ENCODE data around the gene ZNF407.

DNA sequence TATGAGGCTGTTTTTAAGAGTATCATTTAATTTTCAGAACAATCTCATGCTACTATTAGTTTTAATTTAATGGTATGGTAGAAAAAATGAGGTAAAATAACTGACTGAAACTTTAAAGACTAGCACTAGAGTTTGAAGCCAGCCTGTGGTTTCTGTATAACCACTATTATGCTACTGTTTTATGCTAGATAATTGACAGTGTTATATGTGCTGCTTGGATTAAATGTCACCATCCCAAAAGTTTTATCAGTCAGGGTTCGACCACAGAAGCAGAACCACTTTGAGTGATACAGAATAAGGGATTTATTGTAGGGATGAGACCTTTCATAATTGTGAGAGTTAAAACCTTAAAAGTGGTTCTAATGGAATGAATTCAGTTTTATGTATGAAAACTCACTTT, 339.6 kb downstream of the ZNF407 start:
- no peak for TF ChIP-seq KAT7 (CRISPR knock-in tag; IDR thresholded peaks at IDR 0.05; ENCODE audit: borderline replicate concordance)
- TF ChIP-seq HMGXB4 (CRISPR knock-in tag; IDR thresholded peaks at IDR 0.05; ENCODE audit: borderline replicate concordance in 1 of 2, low read depth in 1 of 2): no peak
- TF ChIP-seq ZNF589 (CRISPR knock-in tag; conservative IDR thresholded peaks at IDR 0.05): no peak
- no peak for TF ChIP-seq CTCF (CRISPR knock-in tag; IDR thresholded peaks at IDR 0.05)
- no peak for TF ChIP-seq ZNF274 (CRISPR knock-in tag; IDR thresholded peaks at IDR 0.05)
- TF ChIP-seq ARNT (IDR thresholded peaks at IDR 0.05): no peak
- TF ChIP-seq, protein P1, sequence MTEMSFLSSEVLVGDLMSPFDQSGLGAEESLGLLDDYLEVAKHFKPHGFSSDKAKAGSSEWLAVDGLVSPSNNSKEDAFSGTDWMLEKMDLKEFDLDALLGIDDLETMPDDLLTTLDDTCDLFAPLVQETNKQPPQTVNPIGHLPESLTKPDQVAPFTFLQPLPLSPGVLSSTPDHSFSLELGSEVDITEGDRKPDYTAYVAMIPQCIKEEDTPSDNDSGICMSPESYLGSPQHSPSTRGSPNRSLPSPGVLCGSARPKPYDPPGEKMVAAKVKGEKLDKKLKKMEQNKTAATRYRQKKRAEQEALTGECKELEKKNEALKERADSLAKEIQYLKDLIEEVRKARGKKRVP (CRISPR knock-in tag; IDR thresholded peaks at IDR 0.05): no peak
- no peak for TF ChIP-seq ZNF333 (CRISPR knock-in tag; IDR thresholded peaks at IDR 0.05; ENCODE audit: borderline replicate concordance)
- no peak for TF ChIP-seq MYC (CRISPR knock-in tag; IDR thresholded peaks at IDR 0.05; ENCODE audit: borderline replicate concordance)
- TF ChIP-seq MED1 (CRISPR knock-in tag; IDR thresholded peaks at IDR 0.05): no peak
- no peak for TF ChIP-seq POLR2A (IDR thresholded peaks at IDR 0.05; ENCODE audit: insufficient read depth in 1 of 2, low read depth in 2 of 2, low read length in 2 of 2)
- no peak for TF ChIP-seq ESRRA (CRISPR knock-in tag; IDR thresholded peaks at IDR 0.05; ENCODE audit: low read depth)
